Mammary epithelial cell (primary cell): ENCODE data around the gene HPN.

ENCODE experiments used
- CTCF ChIP-seq, 2 donors: IDR thresholded peaks in 1 of 2; conservative IDR thresholded peaks in 1 of 2; 2 replicates each; pipeline ENCODE4 v1.5.1; 2011 to 2012; ENCODE audit warnings: inconsistent platforms in 2 of 2, low read length in 2 of 2, mild to moderate bottlenecking in 2 of 2, control low read depth in 1 of 2, low read depth in 1 of 2; ENCODE audit not compliant: insufficient read depth in 1 of 2; ENCODE audit errors: extremely low read depth in 1 of 2
- EZH2 ChIP-seq: IDR thresholded peaks from 2 replicates; pipeline ENCODE4 v1.6.1; 2012; ENCODE audit warnings: low read length, inconsistent platforms, borderline replicate concordance

- TF ChIP-seq CTCF (conservative IDR thresholded peaks at IDR 0.05 in 1 of 2, IDR thresholded peaks at IDR 0.05 in 1 of 2; ENCODE audit: extremely low read depth in 1 of 2, insufficient read depth in 1 of 2, low read depth in 1 of 2, low read length in 2 of 2), result no peak
- no peak for TF ChIP-seq EZH2
These were observed 66.0 kb downstream of the HPN start for GRCh38 chr19:35107545-35107944.
